Stomach (tissue), 9 donors: ENCODE measurements around the gene CKMT2. TPM values are rescaled to one million over a fixed set of nuclear protein-coding genes. Genes with fewer than 3 reads are reported as not detected.
A peak's percentile ranks its signal among the peaks of the same experiment; 100 is the strongest.

Experiments
- DNase-seq, 2 donors: peaks; one replicate each; pipeline versions ENCODE4 v3.0.0 to v3.0.0-alpha.2; 2013 to 2019
- H3K27ac ChIP-seq, 5 donors: fragments of 200-600 bp in 4 of 5; sonication (generic) in 4 of 5; one replicate each; pipeline ENCODE4 v1.5.1; 2013 to 2019; ENCODE audit warnings: mild to moderate bottlenecking in 1 of 5, moderate library complexity in 1 of 5
- H3K27me3 ChIP-seq, 3 donors: fragments of 200-600 bp; sonication (generic); one replicate each; pipeline ENCODE4 v1.5.1; 2017 to 2019; ENCODE audit warnings: mixed run types in 1 of 3
- H3K36me3 ChIP-seq, 4 donors: fragments of 200-600 bp; sonication (generic); 1 replicate in 3 of 4; 2 replicates in 1 of 4; pipeline ENCODE4 v1.5.1; 2016 to 2019
- H3K4me1 ChIP-seq, 4 donors: fragments of 200-600 bp; sonication (generic); one replicate each; pipeline ENCODE4 v1.5.1; 2016 to 2019
- H3K4me3 ChIP-seq, 4 donors: fragments of 200-600 bp; sonication (generic) in 3 of 4; one replicate each; pipeline ENCODE4 v1.5.1; 2016 to 2019; ENCODE audit warnings: mild to moderate bottlenecking in 1 of 4
- H3K9me3 ChIP-seq, 4 donors: fragments of 200-600 bp; sonication (generic); one replicate each; pipeline ENCODE4 v1.5.1; 2016 to 2019
- CTCF ChIP-seq, 7 experiments: fragments of 450-650 bp in 4 of 7; fragments of 200-600 bp in 3 of 7; sonication (generic) in 3 of 7; IDR thresholded peaks; one replicate each; pipeline ENCODE4 v1.5.1; 2016 to 2019; ENCODE audit warnings: antibody characterized with exemption in 7 of 7, control low read depth in 2 of 7, mild to moderate bottlenecking in 1 of 7
- EP300 ChIP-seq: sonication (generic); formaldehyde crosslinking; IDR thresholded peaks from one replicate; pipeline ENCODE4 v1.6.1; 2017; ENCODE audit warnings: antibody characterized with exemption
- POLR2A ChIP-seq, 4 donors: fragments of 450-650 bp; IDR thresholded peaks; one replicate each; pipeline ENCODE4 v1.6.1; 2016; ENCODE audit warnings: antibody characterized with exemption in 4 of 4, control low read depth in 2 of 4, mild to moderate bottlenecking in 1 of 4, moderate library complexity in 1 of 4
- POLR2AphosphoS5 ChIP-seq, 3 donors: sonication (generic); formaldehyde crosslinking; IDR thresholded peaks; one replicate each; pipeline ENCODE4 v1.6.1; 2016; ENCODE audit warnings: antibody characterized with exemption in 3 of 3
- WGBS, 5 donors: extraction: QIAGEN DNeasy Blood & Tissue Kit in 3 of 5; methylation state at CpG; one replicate each; pipeline versions ENCODE4 v1.1.5 to v1.1.7; 2013 to 2018; 5-methylcytosine and 5-hydroxymethylcytosine counted together
- intact Hi-C: fragments of 100-400 bp; cut with DNase I; formaldehyde crosslinking; loops from one replicate; pipeline ENCODE4 v1.15.1; 2023; ENCODE audit warnings: low total_unique reads
- polyA plus RNA-seq, 3 donors: library from polyadenylated mRNA; stranded (reverse); fragments of 200-250 nt; gene quantifications; one replicate each; pipeline ENCODE4 v1.2.3, GENCODE V29; 2013
- total RNA-seq, 5 donors: library from RNA; depleted of rRNA; stranded (reverse); fragments of >200 nt; gene quantifications; one replicate each; pipeline versions ENCODE4 v1.1.0 to v1.2.3, GENCODE V29; 2014 to 2016
- donor health status: healthy with polysubstance abuse.
- donor health status: Bipolar disorder and iron deficiency.
- donor health status: healthy.

Gene CKMT2
- total and polyA plus RNA-seq, 8 donors = 4.6 to 86.2 (median 15.1) TPM; not detected in 1

GRCh38 chr5:81297531-81297930 lies 64.4 kb downstream of the CKMT2 start:
- no peak overlapping the region for H3K4me3 ChIP-seq
- H3K4me1 ChIP-seq = peaks cover 19 to 49% (median 35%) of the 10 kb centered on the region in 4 donors
- peaks cover 0 to 4% (median 2%) of the 10 kb centered on the region in 4 donors for H3K9me3 ChIP-seq
- TF ChIP-seq POLR2A (IDR thresholded peaks at IDR 0.05) (no peak), POLR2AphosphoS5 (IDR thresholded peaks at IDR 0.05) (no peak), CTCF (IDR thresholded peaks at IDR 0.05) (no peak), EP300 (no peak)
- 77 to 85% (median 79%) methylated on average over 4 of the region's 4 CpGs for WGBS, 5 donors
- H3K27ac ChIP-seq = no peak overlapping the region
- H3K36me3 ChIP-seq = no peaks in the 10 kb centered on the region
- intact Hi-C loops = no loop called here
- no peaks in the 10 kb centered on the region for H3K27me3 ChIP-seq
- no peak for DNase-seq

GRCh38 chr5:81300921-81301270 lies 67.8 kb downstream of the CKMT2 start:
- DNase-seq = no peak
- H3K27ac ChIP-seq = peak overlapping the region; percentile 88 to 94 (median 93)
- 0 to 5% (median 0%) methylated on average over 2 of the region's 2 CpGs for WGBS, 5 donors
- H3K4me1 ChIP-seq = peaks cover 19 to 67% (median 44%) of the 10 kb centered on the region in 4 donors
- intact Hi-C loops = no loop called here
- no peaks in the 10 kb centered on the region for H3K9me3 ChIP-seq
- peaks cover 0 to 14% (median 11%) of the 10 kb centered on the region in 4 donors for H3K36me3 ChIP-seq
- H3K4me3 ChIP-seq = peak overlapping the region; percentile 59 to 91 (median 86)
- H3K27me3 ChIP-seq = no peaks in the 10 kb centered on the region
- TF ChIP-seq EP300 = no peak
- no peak for TF ChIP-seq POLR2AphosphoS5 (IDR thresholded peaks at IDR 0.05)
- no peak for TF ChIP-seq POLR2A (IDR thresholded peaks at IDR 0.05)
- no peak for TF ChIP-seq CTCF (IDR thresholded peaks at IDR 0.05)

- intact Hi-C loops = no loop called here
- Histone ChIP-seq H3K9me3 (no peaks in the 10 kb centered on the region), H3K4me3 (peak within 1 kb of the TSS; percentile 59 to 91 (median 86)), H3K27me3 (no peaks in the 10 kb centered on the region), H3K4me1 (peaks cover 19 to 67% (median 44%) of the 10 kb centered on the region in 4 donors), H3K27ac (peak within 1 kb of the TSS; percentile 88 to 94 (median 93)), H3K36me3 (peaks cover 0 to 14% (median 11%) of the 10 kb centered on the region in 4 donors)
- peak; percentile 91 to 97 (median 93) for TF ChIP-seq POLR2AphosphoS5 (IDR thresholded peaks at IDR 0.05)
- TF ChIP-seq EP300 = no peak
- TF ChIP-seq CTCF (IDR thresholded peaks at IDR 0.05) = peak in 1 of 7 experiments; percentile 27
- peak in 2 of 4 donors; percentile 62 to 77 for TF ChIP-seq POLR2A (IDR thresholded peaks at IDR 0.05)
- WGBS, 5 donors = 0 to 1% (median 0%) methylated on average over 37 to 54 of the region's 54 CpGs
- peak; percentile 94 to 99 for DNase-seq
These were observed 68.3 kb downstream of the CKMT2 start, which contains the start of gene ZCCHC9 for GRCh38 chr5:81301271-81302015. ZCCHC9 (plus strand) TSS chr5:81301587; CDS start chr5:81304758, 3,171 bp downstream.

- H3K4me1 ChIP-seq = peaks cover 19 to 60% (median 39%) of the 10 kb centered on the region in 4 donors
- no peak for DNase-seq
- peak overlapping the region in 3 of 4 donors; percentile 59 to 87 (median 86) for H3K4me3 ChIP-seq
- peaks cover 0 to 14% (median 11%) of the 10 kb centered on the region in 4 donors for H3K36me3 ChIP-seq
- intact Hi-C loops = no loop called here
- 86 to 92% (median 91%) methylated on average over 5 of the region's 5 CpGs for WGBS, 5 donors
- H3K27me3 ChIP-seq = no peaks in the 10 kb centered on the region
- no peak overlapping the region for H3K27ac ChIP-seq
- no peak for TF ChIP-seq CTCF (IDR thresholded peaks at IDR 0.05)
- TF ChIP-seq POLR2AphosphoS5 (IDR thresholded peaks at IDR 0.05) = no peak
- no peak for TF ChIP-seq POLR2A (IDR thresholded peaks at IDR 0.05)
- no peak for TF ChIP-seq EP300
- no peaks in the 10 kb centered on the region for H3K9me3 ChIP-seq
These were observed 69.5 kb downstream of the CKMT2 start for GRCh38 chr5:81302596-81302995.
